Keratinocyte (primary cell): ENCODE results near the gene NFYB.

Source experiments
- EZH2 ChIP-seq: IDR thresholded peaks from one replicate; pipeline ENCODE4 v1.6.1; 2012; ENCODE audit warnings: inconsistent platforms, mild to moderate bottlenecking, low read length, moderate library complexity
- TF ChIP-seq, protein P1 (sequence below), 3 experiments: IDR thresholded peaks in 1 of 3; conservative IDR thresholded peaks in 1 of 3; optimal IDR thresholded peaks in 1 of 3; 2 replicates in 2 of 3; 3 replicates in 1 of 3; pipeline versions ENCODE3 to v1.5.1; 2011; ENCODE audit warnings: low read length in 3 of 3, mild to moderate bottlenecking in 3 of 3, moderate library complexity in 2 of 3, control low read depth in 1 of 3, inconsistent platforms in 1 of 3; ENCODE audit not compliant: insufficient read depth in 2 of 3; ENCODE audit errors: extremely low read depth in 1 of 3

DNA sequence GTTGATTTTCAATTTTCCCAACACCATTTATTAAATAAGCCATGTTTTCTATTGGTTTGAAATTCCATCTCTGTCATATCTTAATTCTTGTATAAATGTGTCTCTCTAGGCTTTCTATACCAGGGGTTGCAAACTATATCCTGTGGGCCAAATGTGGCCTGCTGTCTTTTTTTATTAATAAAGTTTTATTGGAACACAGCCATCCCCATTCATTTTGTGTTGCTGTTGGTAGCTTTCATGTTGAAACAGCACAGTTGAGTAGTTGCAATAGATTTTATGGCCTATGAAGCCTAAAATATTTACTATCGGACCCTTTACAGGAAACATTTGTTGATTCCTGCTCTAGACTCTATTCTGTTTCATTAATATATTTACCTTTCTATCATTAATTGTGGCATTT, 64.3 kb downstream of the NFYB start:
- TF ChIP-seq, protein P1, sequence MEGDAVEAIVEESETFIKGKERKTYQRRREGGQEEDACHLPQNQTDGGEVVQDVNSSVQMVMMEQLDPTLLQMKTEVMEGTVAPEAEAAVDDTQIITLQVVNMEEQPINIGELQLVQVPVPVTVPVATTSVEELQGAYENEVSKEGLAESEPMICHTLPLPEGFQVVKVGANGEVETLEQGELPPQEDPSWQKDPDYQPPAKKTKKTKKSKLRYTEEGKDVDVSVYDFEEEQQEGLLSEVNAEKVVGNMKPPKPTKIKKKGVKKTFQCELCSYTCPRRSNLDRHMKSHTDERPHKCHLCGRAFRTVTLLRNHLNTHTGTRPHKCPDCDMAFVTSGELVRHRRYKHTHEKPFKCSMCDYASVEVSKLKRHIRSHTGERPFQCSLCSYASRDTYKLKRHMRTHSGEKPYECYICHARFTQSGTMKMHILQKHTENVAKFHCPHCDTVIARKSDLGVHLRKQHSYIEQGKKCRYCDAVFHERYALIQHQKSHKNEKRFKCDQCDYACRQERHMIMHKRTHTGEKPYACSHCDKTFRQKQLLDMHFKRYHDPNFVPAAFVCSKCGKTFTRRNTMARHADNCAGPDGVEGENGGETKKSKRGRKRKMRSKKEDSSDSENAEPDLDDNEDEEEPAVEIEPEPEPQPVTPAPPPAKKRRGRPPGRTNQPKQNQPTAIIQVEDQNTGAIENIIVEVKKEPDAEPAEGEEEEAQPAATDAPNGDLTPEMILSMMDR (optimal IDR thresholded peaks at IDR 0.05 in 1 of 3, IDR thresholded peaks at IDR 0.05 in 1 of 3, conservative IDR thresholded peaks at IDR 0.05 in 1 of 3; ENCODE audit: extremely low read depth in 1 of 3, insufficient read depth in 2 of 3, low read length in 3 of 3), result no peak
- TF ChIP-seq EZH2, result no peak
